ENCODE measurements around the gene UGCG.
A peak's percentile ranks its signal among the peaks of the same experiment; 100 is the strongest.

The UGCG gene

DNA sequence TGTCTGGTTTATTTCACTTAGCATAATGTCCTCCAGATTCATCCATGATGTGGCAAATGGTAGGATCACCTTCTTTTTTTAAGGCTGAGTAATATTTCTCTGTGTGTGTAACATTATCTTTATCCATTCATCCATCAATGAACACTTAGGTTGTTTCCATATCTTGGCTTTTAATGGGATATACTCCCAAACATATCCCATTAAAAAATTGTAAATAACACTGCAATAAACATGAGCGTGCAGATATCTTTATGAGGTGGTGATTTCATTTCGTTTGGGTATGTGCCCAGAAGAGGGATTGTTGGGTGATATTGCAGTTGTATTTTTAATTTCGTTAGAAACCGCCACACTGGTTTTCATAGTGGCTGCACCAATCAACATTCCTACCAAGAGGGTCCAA lies 36.2 kb upstream of the UGCG start:
- Histone ChIP-seq H3K9ac (ENCODE audit: low read depth, low read length, poor library complexity, severe bottlenecking) (no peak overlapping the region), H2AFZ (ENCODE audit: low read length) (no peak overlapping the region), H3K36me3 (ENCODE audit: insufficient read depth, low read length) (no peaks in the 10 kb centered on the region), H3K4me1 (ENCODE audit: insufficient read depth, low read length, poor library complexity, severe bottlenecking) (no peaks in the 10 kb centered on the region), H3K4me3 (ENCODE audit: low read length, poor library complexity, severe bottlenecking) (no peak overlapping the region), H3K4me2 (ENCODE audit: low read depth, low read length, poor library complexity, severe bottlenecking) (no peak overlapping the region), H3K9me3 (ENCODE audit: insufficient read depth, low read depth, low read length) (no peaks in the 10 kb centered on the region), H3K9me2 (replicated peaks; ENCODE audit: low read depth, low read length) (no peaks in the 10 kb centered on the region), H3K79me2 (ENCODE audit: insufficient read depth, low read length) (no peaks in the 10 kb centered on the region), H4K20me1 (ENCODE audit: insufficient read depth, low read length, poor library complexity, severe bottlenecking) (no peaks in the 10 kb centered on the region), H3K27me3 (ENCODE audit: insufficient read depth, low read length, poor library complexity, severe bottlenecking) (no peaks in the 10 kb centered on the region), H3F3A (ENCODE audit: low read depth) (no peaks in the 10 kb centered on the region)
- no peak for TF ChIP-seq EZH2phosphoT487 (IDR thresholded peaks at IDR 0.05; ENCODE audit: borderline replicate concordance)
- TF ChIP-seq, protein P1, sequence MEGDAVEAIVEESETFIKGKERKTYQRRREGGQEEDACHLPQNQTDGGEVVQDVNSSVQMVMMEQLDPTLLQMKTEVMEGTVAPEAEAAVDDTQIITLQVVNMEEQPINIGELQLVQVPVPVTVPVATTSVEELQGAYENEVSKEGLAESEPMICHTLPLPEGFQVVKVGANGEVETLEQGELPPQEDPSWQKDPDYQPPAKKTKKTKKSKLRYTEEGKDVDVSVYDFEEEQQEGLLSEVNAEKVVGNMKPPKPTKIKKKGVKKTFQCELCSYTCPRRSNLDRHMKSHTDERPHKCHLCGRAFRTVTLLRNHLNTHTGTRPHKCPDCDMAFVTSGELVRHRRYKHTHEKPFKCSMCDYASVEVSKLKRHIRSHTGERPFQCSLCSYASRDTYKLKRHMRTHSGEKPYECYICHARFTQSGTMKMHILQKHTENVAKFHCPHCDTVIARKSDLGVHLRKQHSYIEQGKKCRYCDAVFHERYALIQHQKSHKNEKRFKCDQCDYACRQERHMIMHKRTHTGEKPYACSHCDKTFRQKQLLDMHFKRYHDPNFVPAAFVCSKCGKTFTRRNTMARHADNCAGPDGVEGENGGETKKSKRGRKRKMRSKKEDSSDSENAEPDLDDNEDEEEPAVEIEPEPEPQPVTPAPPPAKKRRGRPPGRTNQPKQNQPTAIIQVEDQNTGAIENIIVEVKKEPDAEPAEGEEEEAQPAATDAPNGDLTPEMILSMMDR (conservative IDR thresholded peaks at IDR 0.05; ENCODE audit: low read length) = no peak

DNA sequence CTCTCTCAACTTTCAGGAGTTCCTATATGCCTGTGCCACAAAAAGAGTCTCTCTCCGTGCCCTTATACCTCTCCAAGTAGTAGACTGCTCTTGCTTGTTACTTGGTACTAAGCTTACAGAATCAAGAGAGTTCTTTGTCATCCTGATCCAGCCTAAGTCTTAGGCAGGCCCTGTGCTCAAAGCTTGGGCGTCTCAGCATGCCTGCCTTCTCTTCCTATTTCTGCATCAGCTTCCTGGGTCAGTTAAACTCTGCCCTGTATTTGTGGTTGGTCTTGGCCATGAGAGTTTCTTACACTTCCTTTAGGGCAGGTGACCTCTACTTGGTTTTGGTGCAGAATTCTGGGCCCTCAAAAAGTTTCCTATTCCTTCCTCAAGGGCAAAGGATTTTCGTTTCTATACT lies 33.0 kb upstream of the UGCG start:
- H3K27me3 ChIP-seq (ENCODE audit: insufficient read depth, low read length, poor library complexity, severe bottlenecking) = no peaks in the 10 kb centered on the region
- no peaks in the 10 kb centered on the region for H4K20me1 ChIP-seq (ENCODE audit: insufficient read depth, low read length, poor library complexity, severe bottlenecking)
- TF ChIP-seq EZH2phosphoT487 (IDR thresholded peaks at IDR 0.05; ENCODE audit: borderline replicate concordance) = no peak
- peaks cover 7% of the 10 kb centered on the region for H3K4me1 ChIP-seq (ENCODE audit: insufficient read depth, low read length, poor library complexity, severe bottlenecking)
- H3K9me2 ChIP-seq (replicated peaks; ENCODE audit: low read depth, low read length) = no peaks in the 10 kb centered on the region
- no peak overlapping the region for H3K9ac ChIP-seq (ENCODE audit: low read depth, low read length, poor library complexity, severe bottlenecking)
- no peaks in the 10 kb centered on the region for H3K79me2 ChIP-seq (ENCODE audit: insufficient read depth, low read length)
- H3K4me3 ChIP-seq (ENCODE audit: low read length, poor library complexity, severe bottlenecking) = no peak overlapping the region
- no peaks in the 10 kb centered on the region for H3F3A ChIP-seq (ENCODE audit: low read depth)
- no peak overlapping the region for H2AFZ ChIP-seq (ENCODE audit: low read length)
- no peak overlapping the region for H3K4me2 ChIP-seq (ENCODE audit: low read depth, low read length, poor library complexity, severe bottlenecking)
- H3K36me3 ChIP-seq (ENCODE audit: insufficient read depth, low read length) = no peaks in the 10 kb centered on the region
- no peaks in the 10 kb centered on the region for H3K9me3 ChIP-seq (ENCODE audit: insufficient read depth, low read depth, low read length)

DNA sequence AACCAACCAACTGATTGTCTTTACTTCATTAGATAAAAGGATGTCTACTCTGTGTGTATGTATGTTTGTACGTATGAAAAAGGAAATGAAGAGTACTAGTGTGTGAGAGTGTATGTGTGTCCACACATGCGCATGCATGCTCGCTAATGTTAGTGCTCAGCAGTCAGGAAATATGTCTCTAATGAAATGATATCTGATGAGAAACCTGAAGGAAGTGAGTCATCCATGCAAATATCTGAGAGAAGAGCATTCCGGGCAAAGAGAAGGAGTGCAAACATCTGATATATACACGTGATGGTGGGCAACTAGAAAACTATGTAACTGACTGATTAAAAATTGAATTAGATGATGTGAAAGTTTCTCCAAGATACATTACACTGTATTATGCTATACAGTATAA lies 29.6 kb upstream of the UGCG start:
- no peaks in the 10 kb centered on the region for H4K20me1 ChIP-seq (ENCODE audit: insufficient read depth, low read length, poor library complexity, severe bottlenecking)
- no peaks in the 10 kb centered on the region for H3K9me2 ChIP-seq (replicated peaks; ENCODE audit: low read depth, low read length)

DNA sequence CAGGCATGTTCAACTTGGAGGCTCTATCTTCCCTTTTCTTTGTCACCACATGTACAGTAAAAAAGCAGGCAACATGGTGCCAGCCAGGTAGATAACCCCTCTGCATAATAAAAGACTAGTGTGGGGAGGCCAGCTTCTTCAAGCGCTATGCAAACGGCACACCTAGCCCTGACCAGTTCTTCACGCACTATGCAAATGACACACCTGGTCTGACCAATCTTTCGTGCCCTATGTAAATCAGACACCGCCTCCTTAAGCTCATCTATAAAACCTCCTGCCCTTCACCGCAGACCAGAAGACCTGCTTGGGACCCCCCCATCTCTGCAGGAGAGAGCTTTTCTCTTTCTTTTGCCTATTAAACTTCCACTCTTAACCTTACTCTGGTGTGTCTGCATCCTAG lies 28.1 kb upstream of the UGCG start:
- no peak overlapping the region for H3K4me3 ChIP-seq (ENCODE audit: low read length, poor library complexity, severe bottlenecking)
- H2AFZ ChIP-seq (ENCODE audit: low read length) = no peak overlapping the region
- H3K9me3 ChIP-seq (ENCODE audit: insufficient read depth, low read depth, low read length) = no peaks in the 10 kb centered on the region
- H4K20me1 ChIP-seq (ENCODE audit: insufficient read depth, low read length, poor library complexity, severe bottlenecking) = no peaks in the 10 kb centered on the region
- H3K27me3 ChIP-seq (ENCODE audit: insufficient read depth, low read length, poor library complexity, severe bottlenecking) = no peaks in the 10 kb centered on the region
- H3K9ac ChIP-seq (ENCODE audit: low read depth, low read length, poor library complexity, severe bottlenecking) = no peak overlapping the region
- H3K4me1 ChIP-seq (ENCODE audit: insufficient read depth, low read length, poor library complexity, severe bottlenecking) = peaks cover 15% of the 10 kb centered on the region
- TF ChIP-seq, protein P1 (conservative IDR thresholded peaks at IDR 0.05; ENCODE audit: low read length) = no peak
- no peak for TF ChIP-seq EZH2phosphoT487 (IDR thresholded peaks at IDR 0.05; ENCODE audit: borderline replicate concordance)
- H3K79me2 ChIP-seq (ENCODE audit: insufficient read depth, low read length) = no peaks in the 10 kb centered on the region
- no peaks in the 10 kb centered on the region for H3K9me2 ChIP-seq (replicated peaks; ENCODE audit: low read depth, low read length)
- no peaks in the 10 kb centered on the region for H3F3A ChIP-seq (ENCODE audit: low read depth)
- H3K4me2 ChIP-seq (ENCODE audit: low read depth, low read length, poor library complexity, severe bottlenecking) = no peak overlapping the region
- H3K36me3 ChIP-seq (ENCODE audit: insufficient read depth, low read length) = no peaks in the 10 kb centered on the region

More for the DNA sequence above, 29.6 kb upstream of the UGCG start:
- Histone ChIP-seq H3F3A (ENCODE audit: low read depth) (no peaks in the 10 kb centered on the region), H2AFZ (ENCODE audit: low read length) (no peak overlapping the region), H3K36me3 (ENCODE audit: insufficient read depth, low read length) (no peaks in the 10 kb centered on the region), H3K79me2 (ENCODE audit: insufficient read depth, low read length) (no peaks in the 10 kb centered on the region), H3K9ac (ENCODE audit: low read depth, low read length, poor library complexity, severe bottlenecking) (no peak overlapping the region), H3K9me3 (ENCODE audit: insufficient read depth, low read depth, low read length) (no peaks in the 10 kb centered on the region), H3K4me2 (ENCODE audit: low read depth, low read length, poor library complexity, severe bottlenecking) (peak overlapping the region; percentile 29), H3K4me1 (ENCODE audit: insufficient read depth, low read length, poor library complexity, severe bottlenecking) (peaks cover 15% of the 10 kb centered on the region), H3K4me3 (ENCODE audit: low read length, poor library complexity, severe bottlenecking) (no peak overlapping the region), H3K27me3 (ENCODE audit: insufficient read depth, low read length, poor library complexity, severe bottlenecking) (no peaks in the 10 kb centered on the region)
- TF ChIP-seq, protein P1 (conservative IDR thresholded peaks at IDR 0.05; ENCODE audit: low read length) = no peak
- no peak for TF ChIP-seq EZH2phosphoT487 (IDR thresholded peaks at IDR 0.05; ENCODE audit: borderline replicate concordance)
